GM12878 (cell line): Measurements from ENCODE around the gene DNAJC22. TPM values are rescaled to one million over a fixed set of nuclear protein-coding genes. Genes with fewer than 3 reads are reported as not detected.
A peak's percentile ranks its signal among the peaks of the same experiment; 100 is the strongest.

Experiments used
- ATAC-seq: fragments of 200-7000 bp; cut with Tn5 transposase; 3 replicates; pipeline ENCODE4 v1.9.1; 2020; ENCODE audit warnings: mild to moderate bottlenecking, moderate library complexity
- BruUV-seq: library from RNA; stranded (reverse); fragments of 400-500 nt; replicated peaks from 2 replicates; lab custom pipeline; 2021; lab: Mats Ljungman, UMichigan
- CTCF ChIA-PET: fragments of 300-600 bp; sonication (Branson Sonifier 250); formaldehyde crosslinking; extraction: SDS; loops from one replicate; lab custom pipeline; 2021; ENCODE audit warnings: inconsistent platforms; lab: Yijun Ruan, JAX
- POLR2A ChIA-PET: fragments of 350-600 bp; formaldehyde crosslinking; extraction: SDS; loops from one replicate; lab custom pipeline; 2021; ENCODE audit warnings: inconsistent platforms; lab: Charles Lee
- RAD21 ChIA-PET: fragments of 300-600 bp; sonication (Branson Sonifier 250); formaldehyde crosslinking; loops from one replicate; lab custom pipeline; 2023; ENCODE audit warnings: antibody characterized with exemption; ENCODE audit not compliant: unreplicated experiment; lab: Charles Lee
- SMC1A ChIA-PET: fragments of 300-600 bp; sonication (Branson Sonifier 250); formaldehyde crosslinking; loops from one replicate; lab custom pipeline; 2023; ENCODE audit not compliant: unreplicated experiment, uncharacterized antibody; lab: Charles Lee
- DNase-seq: peaks from one replicate; pipeline ENCODE4 v3.0.0-alpha.2; 2011; ENCODE audit warnings: low read depth, low spot score
- FAIRE-seq: peaks from 3 replicates; lab custom pipeline; 2011; peaks lifted over from hg19 to GRCh38; lab: Jason Lieb, UNC
- H2AFZ ChIP-seq: 2 replicates; pipeline ENCODE4 v1.6.0; 2011; ENCODE audit warnings: low read depth, low read length, control low read depth; ENCODE audit not compliant: control insufficient read depth
- H3K27ac ChIP-seq: 2 replicates; pipeline ENCODE4 v1.5.1; 2011; ENCODE audit warnings: control low read depth; ENCODE audit not compliant: control insufficient read depth, insufficient read depth
- H3K27me3 ChIP-seq, 2 experiments: replicated peaks in 1 of 2; 2 replicates each; pipeline versions ENCODE4 v1.6.0 to v1.6.1; 2011; ENCODE audit warnings: low read length in 1 of 2; ENCODE audit not compliant: control insufficient read depth in 2 of 2, insufficient read depth in 2 of 2
- H3K36me3 ChIP-seq, 2 experiments: 2 replicates each; pipeline ENCODE4 v1.5.1; 2011; ENCODE audit warnings: low read length in 1 of 2; ENCODE audit not compliant: control insufficient read depth in 2 of 2, insufficient read depth in 2 of 2
- H3K4me1 ChIP-seq: 2 replicates; pipeline ENCODE4 v1.6.1; 2011; ENCODE audit warnings: mild to moderate bottlenecking, low read length, moderate library complexity, mixed read lengths; ENCODE audit not compliant: control insufficient read depth, insufficient read depth
- H3K4me2 ChIP-seq: 2 replicates; pipeline ENCODE4 v1.6.0; 2011; ENCODE audit warnings: control low read depth; ENCODE audit not compliant: control insufficient read depth, insufficient read depth
- H3K4me3 ChIP-seq: fragments of 200-600 bp; sonication (generic); 2 replicates; pipeline ENCODE4 v1.5.1; 2016
- H3K79me2 ChIP-seq: 2 replicates; pipeline ENCODE4 v1.6.0; 2011; ENCODE audit warnings: low read length; ENCODE audit not compliant: control insufficient read depth, insufficient read depth
- H3K9ac ChIP-seq: 2 replicates; pipeline ENCODE4 v1.8.0; 2011; ENCODE audit warnings: low read length, control low read depth, mixed read lengths; ENCODE audit not compliant: control insufficient read depth, insufficient read depth
- H3K9me3 ChIP-seq: replicated peaks from 3 replicates; pipeline ENCODE4 v1.5.1; 2011; ENCODE audit warnings: mild to moderate bottlenecking, low read length; ENCODE audit not compliant: control insufficient read depth, insufficient read depth
- H4K20me1 ChIP-seq: 2 replicates; pipeline ENCODE4 v1.6.0; 2011; ENCODE audit not compliant: control insufficient read depth, insufficient read depth
- CBX3 ChIP-seq: fragments of 200-600 bp; sonication (generic); IDR thresholded peaks from 2 replicates; pipeline ENCODE4 v1.6.1; 2016; ENCODE audit warnings: low read depth, borderline replicate concordance
- EED ChIP-seq: sonication (generic); IDR thresholded peaks from 2 replicates; pipeline ENCODE4 v1.6.1; 2016; ENCODE audit warnings: antibody characterized with exemption, low read depth
- GATAD2B ChIP-seq: fragments of 450-650 bp; conservative IDR thresholded peaks from 2 replicates; pipeline ENCODE4 v1.6.1; 2017; ENCODE audit warnings: low read depth, mild to moderate bottlenecking, moderate library complexity
- HDAC6 ChIP-seq: fragments of 200-600 bp; sonication (generic); IDR thresholded peaks from one replicate; pipeline ENCODE4 v1.8.0; 2017; ENCODE audit warnings: antibody characterized with exemption; ENCODE audit not compliant: unreplicated experiment
- HDGF ChIP-seq: fragments of 450-650 bp; IDR thresholded peaks from 2 replicates; pipeline ENCODE4 v1.6.1; 2016; ENCODE audit warnings: antibody characterized with exemption
- MTA3 ChIP-seq: IDR thresholded peaks from 2 replicates; pipeline ENCODE4 v1.6.1; 2012; ENCODE audit warnings: low read length, inconsistent platforms, borderline replicate concordance
- POLR2AphosphoS5 ChIP-seq: IDR thresholded peaks from 2 replicates; pipeline ENCODE4 v1.6.1; 2011; ENCODE audit warnings: mild to moderate bottlenecking, low read length, inconsistent platforms
- RAD21 ChIP-seq: IDR thresholded peaks from 2 replicates; pipeline ENCODE4 v1.6.1; 2011; ENCODE audit warnings: mild to moderate bottlenecking, low read depth, low read length, moderate library complexity; ENCODE audit not compliant: insufficient read depth
- TCF7 ChIP-seq: IDR thresholded peaks from 2 replicates; pipeline ENCODE4 v1.6.1; 2014; ENCODE audit warnings: antibody characterized with exemption, borderline replicate concordance
- WRNIP1 ChIP-seq: IDR thresholded peaks from 2 replicates; pipeline ENCODE4 v1.6.1; 2011; ENCODE audit warnings: low read depth, low read length, improper control_type of control experiment, borderline replicate concordance
- WGBS: methylation state at CpG from one replicate; pipeline ENCODE4 v1.1.6; 2016; ENCODE audit warnings: low lambda C conversion rate; ENCODE audit not compliant: insufficient replicate concordance, insufficient coverage; ENCODE audit errors: missing lambda C conversion rate; 5-methylcytosine and 5-hydroxymethylcytosine counted together
- in situ Hi-C: fragments of 300-500 bp; cut with MboI; formaldehyde crosslinking; loops from 9 replicates; pipeline ENCODE4 v1.14.3; 2018; ENCODE audit warnings: mixed read lengths
- intact Hi-C: fragments of 100-400 bp; cut with micrococcal nuclease; formaldehyde crosslinking; loops from one replicate; pipeline ENCODE4 v1.14.2; 2022; ENCODE audit not compliant: unreplicated experiment
- polyA plus RNA-seq, 11 experiments: library from polyadenylated mRNA; depleted of rRNA in 4 of 11; unstranded in 6 of 11; stranded (reverse) in 5 of 11; fragments of >200 nt; fragmentation: Nextera tagmentation in 4 of 11; fragmentation: Illumina TruSeq in 1 of 11; extraction: Ambion mirVana in 4 of 11; extraction: Trizol in 1 of 11; gene quantifications; 1 replicate in 1 of 11; 2 replicates in 10 of 11; pipeline versions ENCODE4 v1.2.1 to v1.2.3, GENCODE V29; 2011 to 2016; ENCODE audit warnings: inconsistent platforms in 2 of 11, missing spikeins in 2 of 11, low read depth in 1 of 11
- total RNA-seq, 4 experiments: library from RNA; depleted of rRNA in 3 of 4; stranded (reverse); fragments of >200 nt in 3 of 4; fragmentation: Illumina TruSeq in 1 of 4; extraction: Trizol in 1 of 4; gene quantifications; 2 replicates each; pipeline versions ENCODE4 v1.2.1 to v1.2.3, GENCODE V29; 2013 to 2021
- TF ChIP-seq, protein P1 (sequence below): fragments of 450-650 bp; IDR thresholded peaks from 2 replicates; pipeline ENCODE4 v1.6.1; 2018; ENCODE audit warnings: mild to moderate bottlenecking, low read depth, moderate library complexity; ENCODE audit not compliant: partially characterized antibody
- TF ChIP-seq, protein P2 (sequence below): fragments of 450-650 bp; IDR thresholded peaks from 2 replicates; pipeline ENCODE4 v1.6.1; 2016; ENCODE audit warnings: mild to moderate bottlenecking

The DNAJC22 gene
- total and polyA plus RNA-seq, 10 of the 15 experiments (the other 5 are each of a cell fraction or from before 2014, with no cell fraction given), result 0.06 to 0.61 (median 0.13) TPM; not detected in 3

DNA sequence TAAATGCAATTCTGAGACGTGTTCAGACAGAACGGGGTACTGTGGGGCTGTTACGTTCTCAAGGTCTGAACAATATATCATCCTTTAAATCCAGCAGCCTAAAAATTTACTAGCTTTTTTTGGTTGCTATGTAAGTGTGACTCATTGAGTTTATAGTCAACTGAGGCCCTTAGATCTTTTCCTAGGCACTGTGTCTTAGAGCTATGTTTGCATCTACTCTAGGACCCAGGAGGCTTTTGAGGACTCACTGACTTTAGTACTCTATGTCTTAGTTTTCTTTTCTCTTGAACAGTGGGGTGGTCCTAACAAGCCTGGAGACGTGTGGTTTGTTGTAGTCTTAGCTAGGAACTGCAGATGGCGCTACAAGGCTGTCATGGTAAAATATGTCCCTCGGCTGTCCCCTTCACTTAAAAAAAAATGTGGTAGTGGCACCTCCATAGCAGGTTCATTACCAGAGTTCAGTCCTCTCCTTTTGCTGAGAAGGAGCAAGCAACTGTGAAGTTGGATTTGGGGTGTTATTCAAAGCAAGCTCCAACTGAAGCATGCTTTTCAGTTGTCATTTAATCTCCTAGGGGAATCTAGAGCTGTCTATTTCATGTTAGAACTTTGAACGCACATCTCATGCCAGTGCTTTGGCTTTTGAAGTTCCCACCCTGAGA, 11.9 kb downstream of the DNAJC22 start (continued):
- no peak for TF ChIP-seq WRNIP1
- TF ChIP-seq HDAC6, result no peak
- TF ChIP-seq RAD21, result peak; percentile 98

DNA sequence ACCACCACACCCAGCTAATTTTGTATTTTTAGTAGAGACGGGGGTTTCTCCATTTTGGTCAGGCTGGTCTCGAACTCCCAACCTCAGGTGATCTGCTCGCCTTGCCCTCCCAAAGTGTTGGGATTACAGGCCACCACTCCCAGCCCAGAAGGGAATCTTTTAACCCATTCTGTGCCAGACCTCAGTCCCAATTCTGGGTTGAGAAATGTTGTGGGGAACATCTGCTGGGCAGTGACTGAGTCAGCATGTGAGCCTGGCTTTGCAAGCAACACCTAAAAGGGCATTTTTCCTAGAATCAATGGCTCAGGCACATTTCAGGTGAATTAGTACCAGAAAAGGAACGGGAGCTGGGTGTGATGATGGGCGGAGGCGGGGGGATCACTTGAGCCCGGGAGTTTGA, 13.0 kb downstream of the DNAJC22 start:
- Histone ChIP-seq H3K4me3 (no peak overlapping the region), H3K4me2 (no peak overlapping the region), H3K27me3 (no peaks in the 10 kb centered on the region), H3K36me3 (no peaks in the 10 kb centered on the region), H3K27ac (no peak overlapping the region), H3K9me3 (no peaks in the 10 kb centered on the region), H4K20me1 (no peaks in the 10 kb centered on the region), H2AFZ (no peak overlapping the region), H3K4me1 (no peaks in the 10 kb centered on the region), H3K9ac (no peak overlapping the region), H3K79me2 (no peaks in the 10 kb centered on the region)
- no peak for DNase-seq
- POLR2A ChIA-PET, result interaction anchor here (0.6 to 1.5 kb wide), 6 partner anchors 7 to 470 kb away, joined by 3 to 7 read pairs (median 3); partner anchors contain the start of gene SPATS2
- in situ Hi-C loops (loop anchor here (5.0 kb wide), 1 partner anchor 158 kb away; no protein-coding TSS in a partner anchor), intact Hi-C loops (no loop called here)
- SMC1A ChIA-PET, result interaction anchor here (0.8 to 25.7 kb wide), 18 partner anchors 12 to 353 kb away, joined by 3 to 740 read pairs (median 12); partner anchors contain the start of gene DNAJC22
- BruUV-seq, result no TSS peak
- WGBS, result 69% methylated on average over 7 of the region's 7 CpGs
- RAD21 ChIA-PET, result interaction anchor here (0.7 to 6.6 kb wide), 17 partner anchors 7 to 643 kb away, joined by 3 to 258 read pairs (median 19); partner anchors contain the start of genes DNAJC22, PRPF40B and SPATS2
- CTCF ChIA-PET, result interaction anchor here (0.7 to 18.7 kb wide), 34 partner anchors 9 to 277 kb away, joined by 3 to 712 read pairs (median 10); partner anchors contain the start of genes DNAJC22, FAM186B, PRPF40B and SPATS2
- FAIRE-seq, result no peak
- TF ChIP-seq MTA3 (no peak), CBX3 (no peak), TCF7 (no peak), EED (no peak), GATAD2B (no peak), HDGF (no peak), POLR2AphosphoS5 (no peak)
- TF ChIP-seq, protein P1, sequence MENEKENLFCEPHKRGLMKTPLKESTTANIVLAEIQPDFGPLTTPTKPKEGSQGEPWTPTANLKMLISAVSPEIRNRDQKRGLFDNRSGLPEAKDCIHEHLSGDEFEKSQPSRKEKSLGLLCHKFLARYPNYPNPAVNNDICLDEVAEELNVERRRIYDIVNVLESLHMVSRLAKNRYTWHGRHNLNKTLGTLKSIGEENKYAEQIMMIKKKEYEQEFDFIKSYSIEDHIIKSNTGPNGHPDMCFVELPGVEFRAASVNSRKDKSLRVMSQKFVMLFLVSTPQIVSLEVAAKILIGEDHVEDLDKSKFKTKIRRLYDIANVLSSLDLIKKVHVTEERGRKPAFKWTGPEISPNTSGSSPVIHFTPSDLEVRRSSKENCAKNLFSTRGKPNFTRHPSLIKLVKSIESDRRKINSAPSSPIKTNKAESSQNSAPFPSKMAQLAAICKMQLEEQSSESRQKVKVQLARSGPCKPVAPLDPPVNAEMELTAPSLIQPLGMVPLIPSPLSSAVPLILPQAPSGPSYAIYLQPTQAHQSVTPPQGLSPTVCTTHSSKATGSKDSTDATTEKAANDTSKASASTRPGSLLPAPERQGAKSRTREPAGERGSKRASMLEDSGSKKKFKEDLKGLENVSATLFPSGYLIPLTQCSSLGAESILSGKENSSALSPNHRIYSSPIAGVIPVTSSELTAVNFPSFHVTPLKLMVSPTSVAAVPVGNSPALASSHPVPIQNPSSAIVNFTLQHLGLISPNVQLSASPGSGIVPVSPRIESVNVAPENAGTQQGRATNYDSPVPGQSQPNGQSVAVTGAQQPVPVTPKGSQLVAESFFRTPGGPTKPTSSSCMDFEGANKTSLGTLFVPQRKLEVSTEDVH, result no peak
- TF ChIP-seq, protein P2, sequence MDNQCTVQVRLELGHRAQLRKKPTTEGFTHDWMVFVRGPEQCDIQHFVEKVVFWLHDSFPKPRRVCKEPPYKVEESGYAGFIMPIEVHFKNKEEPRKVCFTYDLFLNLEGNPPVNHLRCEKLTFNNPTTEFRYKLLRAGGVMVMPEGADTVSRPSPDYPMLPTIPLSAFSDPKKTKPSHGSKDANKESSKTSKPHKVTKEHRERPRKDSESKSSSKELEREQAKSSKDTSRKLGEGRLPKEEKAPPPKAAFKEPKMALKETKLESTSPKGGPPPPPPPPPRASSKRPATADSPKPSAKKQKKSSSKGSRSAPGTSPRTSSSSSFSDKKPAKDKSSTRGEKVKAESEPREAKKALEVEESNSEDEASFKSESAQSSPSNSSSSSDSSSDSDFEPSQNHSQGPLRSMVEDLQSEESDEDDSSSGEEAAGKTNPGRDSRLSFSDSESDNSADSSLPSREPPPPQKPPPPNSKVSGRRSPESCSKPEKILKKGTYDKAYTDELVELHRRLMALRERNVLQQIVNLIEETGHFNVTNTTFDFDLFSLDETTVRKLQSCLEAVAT, result no peak
- ATAC-seq, result no peak
